Peyer's patch (tissue), 4 donors: ENCODE data around the gene ITCH. TPM values are rescaled to one million over a fixed set of nuclear protein-coding genes. Genes with fewer than 3 reads are reported as not detected.
"Not testable (repeated sequence)": the region's sequence is repeated elsewhere in the genome, so short reads cannot be mapped to it uniquely, and the experiment has no call there.

Experiments used
- DNase-seq, 3 donors: peaks; one replicate each; pipeline ENCODE4 v3.0.0-alpha.2; 2017 to 2019
- H3K27ac ChIP-seq, 4 donors: fragments of 200-600 bp; sonication (generic); one replicate each; pipeline ENCODE4 v1.5.1; 2016 to 2019
- H3K27me3 ChIP-seq, 2 donors: fragments of 200-600 bp; sonication (generic); one replicate each; pipeline ENCODE4 v1.5.1; 2019
- H3K36me3 ChIP-seq, 3 donors: fragments of 200-600 bp; sonication (generic); one replicate each; pipeline ENCODE4 v1.5.1; 2016 to 2019
- H3K4me1 ChIP-seq, 4 donors: fragments of 200-600 bp; sonication (generic); one replicate each; pipeline ENCODE4 v1.5.1; 2016 to 2019
- H3K4me3 ChIP-seq, 4 donors: fragments of 200-600 bp; sonication (generic); 1 replicate in 3 of 4; 2 replicates in 1 of 4; pipeline ENCODE4 v1.5.1; 2016 to 2019; ENCODE audit warnings: mild to moderate bottlenecking in 1 of 4
- H3K9me3 ChIP-seq, 4 donors: fragments of 200-600 bp; sonication (generic); one replicate each; pipeline ENCODE4 v1.5.1; 2016 to 2019; ENCODE audit warnings: mild to moderate bottlenecking in 1 of 4
- POLR2A ChIP-seq, 2 donors: fragments of 450-650 bp; IDR thresholded peaks; one replicate each; pipeline ENCODE4 v1.5.1; 2017; ENCODE audit warnings: antibody characterized with exemption in 2 of 2, mild to moderate bottlenecking in 2 of 2, moderate library complexity in 2 of 2
- total RNA-seq, 4 donors: library from RNA; depleted of rRNA; stranded (reverse); fragments of >200 nt; gene quantifications; one replicate each; pipeline ENCODE4 v1.1.0, GENCODE V29; 2016
- TF ChIP-seq, protein P1 (sequence below), 6 experiments: fragments of 450-650 bp in 4 of 6; fragments of 200-600 bp in 2 of 6; sonication (generic) in 1 of 6; IDR thresholded peaks; one replicate each; pipeline ENCODE4 v1.5.1; 2017 to 2019; ENCODE audit warnings: antibody characterized with exemption in 6 of 6, mild to moderate bottlenecking in 3 of 6, moderate library complexity in 1 of 6

The ITCH gene
- total RNA-seq, 4 donors from 2014 or later: 43.6 to 69.3 (median 59.8) TPM

DNA sequence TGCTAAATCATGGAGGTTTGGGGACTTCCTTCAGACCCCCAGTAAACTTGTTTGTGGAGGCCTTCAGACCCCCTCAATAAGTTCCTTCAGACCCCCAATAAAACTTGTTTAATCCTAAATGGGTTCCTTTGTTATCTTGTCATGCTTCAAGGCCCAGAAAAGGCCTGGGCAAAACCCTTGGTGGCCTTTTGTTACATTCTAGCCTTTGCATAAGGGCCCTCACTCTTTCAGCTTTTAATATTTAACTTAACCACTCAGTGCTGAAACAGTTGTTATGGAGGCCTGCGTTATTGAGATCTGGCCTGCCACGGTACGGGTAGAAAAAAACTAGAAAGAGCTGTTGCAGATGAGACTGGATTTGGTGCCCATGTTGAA lies 148.8 kb downstream of the ITCH start:
- peaks cover 0 to 15% (median 0%) of the 10 kb centered on the region in 4 donors for H3K4me1 ChIP-seq
- H3K27me3 ChIP-seq: no peaks in the 10 kb centered on the region
- peaks cover 0 to 21% (median 0%) of the 10 kb centered on the region in 3 donors for H3K36me3 ChIP-seq
- no peak overlapping the region for H3K27ac ChIP-seq
- DNase-seq: no peak
- no peak overlapping the region for H3K4me3 ChIP-seq
- TF ChIP-seq, protein P1, sequence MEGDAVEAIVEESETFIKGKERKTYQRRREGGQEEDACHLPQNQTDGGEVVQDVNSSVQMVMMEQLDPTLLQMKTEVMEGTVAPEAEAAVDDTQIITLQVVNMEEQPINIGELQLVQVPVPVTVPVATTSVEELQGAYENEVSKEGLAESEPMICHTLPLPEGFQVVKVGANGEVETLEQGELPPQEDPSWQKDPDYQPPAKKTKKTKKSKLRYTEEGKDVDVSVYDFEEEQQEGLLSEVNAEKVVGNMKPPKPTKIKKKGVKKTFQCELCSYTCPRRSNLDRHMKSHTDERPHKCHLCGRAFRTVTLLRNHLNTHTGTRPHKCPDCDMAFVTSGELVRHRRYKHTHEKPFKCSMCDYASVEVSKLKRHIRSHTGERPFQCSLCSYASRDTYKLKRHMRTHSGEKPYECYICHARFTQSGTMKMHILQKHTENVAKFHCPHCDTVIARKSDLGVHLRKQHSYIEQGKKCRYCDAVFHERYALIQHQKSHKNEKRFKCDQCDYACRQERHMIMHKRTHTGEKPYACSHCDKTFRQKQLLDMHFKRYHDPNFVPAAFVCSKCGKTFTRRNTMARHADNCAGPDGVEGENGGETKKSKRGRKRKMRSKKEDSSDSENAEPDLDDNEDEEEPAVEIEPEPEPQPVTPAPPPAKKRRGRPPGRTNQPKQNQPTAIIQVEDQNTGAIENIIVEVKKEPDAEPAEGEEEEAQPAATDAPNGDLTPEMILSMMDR (IDR thresholded peaks at IDR 0.05): no peak
- TF ChIP-seq POLR2A (IDR thresholded peaks at IDR 0.05): no peak
- no peaks in the 10 kb centered on the region for H3K9me3 ChIP-seq

DNA sequence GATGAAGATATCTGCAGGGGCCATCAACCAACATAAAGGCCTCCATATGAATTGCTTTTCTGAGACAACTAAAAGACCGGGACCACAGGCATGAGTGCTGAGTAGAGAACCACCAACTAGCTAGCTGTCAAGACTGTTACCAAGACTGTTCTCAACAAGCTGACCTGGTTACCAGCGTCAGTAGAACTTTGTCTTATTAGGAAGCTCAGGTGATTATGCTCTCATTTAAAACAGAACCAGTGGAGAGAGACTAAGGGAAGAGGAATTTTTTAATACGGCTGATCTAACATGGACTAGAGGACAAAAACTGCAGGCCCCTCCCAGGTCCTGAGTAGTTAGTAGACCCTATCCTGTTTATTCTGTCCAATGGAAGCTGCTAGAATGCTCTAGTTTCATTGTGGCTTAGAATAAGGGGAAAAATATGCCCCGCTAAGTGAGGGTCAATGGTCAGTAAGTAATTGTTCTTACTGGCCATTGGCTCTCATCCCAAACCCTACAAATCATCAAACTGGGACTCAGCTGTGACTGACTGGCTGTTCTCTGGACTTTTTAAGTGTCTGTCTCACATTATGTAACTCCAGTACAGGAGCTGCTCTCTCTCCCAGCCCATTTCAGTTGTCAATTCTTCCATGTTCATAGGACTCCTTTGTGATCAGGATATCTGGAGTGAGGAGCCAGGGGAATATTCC lies 149.3 kb downstream of the ITCH start:
- no peak overlapping the region for H3K4me3 ChIP-seq
- no peaks in the 10 kb centered on the region for H3K27me3 ChIP-seq
- TF ChIP-seq, protein P1 (IDR thresholded peaks at IDR 0.05): no peak
- no peak for TF ChIP-seq POLR2A (IDR thresholded peaks at IDR 0.05)
- no peaks in the 10 kb centered on the region for H3K9me3 ChIP-seq
- DNase-seq: no peak
- H3K36me3 ChIP-seq: peaks cover 0 to 21% (median 0%) of the 10 kb centered on the region in 3 donors
- peak overlapping the region in 2 of 4 donors; percentile 15 to 20 for H3K27ac ChIP-seq
- H3K4me1 ChIP-seq: peaks cover 0 to 18% (median 2%) of the 10 kb centered on the region in 4 donors

DNA sequence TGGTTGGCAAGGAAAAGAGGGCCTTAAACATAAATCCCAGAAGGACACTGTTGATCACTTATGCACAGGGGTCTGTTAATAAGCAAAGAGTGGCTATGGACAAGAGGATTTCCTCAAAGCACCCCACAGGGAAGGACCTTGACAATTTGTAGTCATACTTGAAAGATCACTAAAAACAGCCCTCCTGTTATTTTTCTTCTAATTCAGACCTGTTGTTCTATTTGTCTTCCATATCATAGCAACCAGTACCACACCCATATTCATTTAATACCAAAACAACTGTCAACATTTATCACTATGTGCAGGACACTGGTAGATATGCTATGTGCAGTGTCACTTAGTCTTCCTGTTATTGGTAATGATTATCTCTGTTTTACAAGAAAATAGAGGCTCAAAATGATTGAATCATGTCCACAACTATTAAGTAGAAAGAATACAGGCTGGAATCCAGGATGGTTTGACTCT lies 149.9 kb downstream of the ITCH start:
- DNase-seq: no peak
- peak overlapping the region in 2 of 4 donors; percentile 15 to 20 for H3K27ac ChIP-seq
- H3K9me3 ChIP-seq: no peaks in the 10 kb centered on the region
- peaks cover 0 to 16% (median 0%) of the 10 kb centered on the region in 3 donors for H3K36me3 ChIP-seq
- peaks cover 0 to 24% (median 2%) of the 10 kb centered on the region in 4 donors for H3K4me1 ChIP-seq
- TF ChIP-seq, protein P1 (IDR thresholded peaks at IDR 0.05): no peak
- TF ChIP-seq POLR2A (IDR thresholded peaks at IDR 0.05): no peak
- no peak overlapping the region for H3K4me3 ChIP-seq
- H3K27me3 ChIP-seq: no peaks in the 10 kb centered on the region

DNA sequence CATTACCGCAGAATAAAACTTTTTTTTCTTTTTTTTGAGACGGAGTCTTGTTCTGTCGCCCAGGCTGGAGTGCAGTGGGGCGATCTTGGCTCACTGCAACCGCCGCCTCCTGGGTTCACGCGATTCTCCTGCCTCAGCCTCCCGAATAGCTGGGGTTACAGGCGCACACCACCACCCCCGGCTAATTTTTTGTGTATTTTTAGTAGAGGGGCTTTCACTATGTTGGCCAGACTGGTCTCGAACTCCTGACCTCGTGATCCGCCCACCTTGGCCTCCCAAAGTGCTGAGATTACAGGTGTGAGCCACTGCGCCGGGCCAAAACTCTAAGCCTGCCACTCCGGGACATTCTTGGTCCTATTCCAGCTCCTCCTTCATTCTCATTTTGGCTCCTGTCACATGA lies 151.0 kb downstream of the ITCH start:
- not testable (repeated sequence) for H3K4me3 ChIP-seq, H3K9me3 ChIP-seq, H3K27me3 ChIP-seq, H3K27ac ChIP-seq, DNase-seq
- peaks cover 0 to 12% (median 0%) of the 10 kb centered on the region in 3 donors for H3K36me3 ChIP-seq
- peaks cover 0 to 24% (median 2%) of the 10 kb centered on the region in 4 donors for H3K4me1 ChIP-seq

DNA sequence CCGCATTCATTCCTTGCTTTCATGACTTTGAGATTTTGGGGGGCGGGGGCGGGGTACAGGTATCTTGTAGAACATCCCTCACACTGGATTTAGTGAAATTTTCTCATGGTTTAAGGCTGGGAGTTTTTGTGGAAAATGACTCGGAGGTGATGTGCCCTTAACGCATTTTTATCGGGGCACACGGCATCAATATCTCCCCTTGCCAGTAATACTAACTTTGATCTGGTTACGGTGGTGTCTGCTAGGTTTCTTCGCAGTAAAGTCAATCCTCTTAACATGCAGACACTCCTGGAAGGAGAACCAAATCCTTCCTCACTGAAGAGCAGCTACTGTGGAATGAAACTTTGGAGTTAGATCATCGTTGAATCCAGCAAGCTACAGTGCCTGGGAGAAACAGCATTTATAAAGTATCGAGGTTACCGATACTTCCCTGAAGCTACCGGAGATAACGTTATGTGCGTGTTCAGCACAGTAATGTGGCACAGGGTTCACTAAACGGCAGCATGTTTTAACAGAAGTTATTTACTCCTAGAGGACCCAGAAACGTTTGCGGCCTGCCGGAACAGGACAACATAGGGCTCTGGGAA lies 151.9 kb downstream of the ITCH start:
- Histone ChIP-seq H3K27ac (peak overlapping the region; percentile 85 to 93 (median 90)), H3K27me3 (no peaks in the 10 kb centered on the region), H3K4me1 (peaks cover 0 to 24% (median 2%) of the 10 kb centered on the region in 4 donors), H3K9me3 (no peaks in the 10 kb centered on the region), H3K36me3 (peaks cover 0 to 15% (median 0%) of the 10 kb centered on the region in 3 donors), H3K4me3 (peak overlapping the region; percentile 59 to 81 (median 74))
- no peak for DNase-seq
- TF ChIP-seq, protein P1 (IDR thresholded peaks at IDR 0.05): no peak
- no peak for TF ChIP-seq POLR2A (IDR thresholded peaks at IDR 0.05)
